ENCODE measurements around the gene TOGARAM2. TPM values are rescaled to one million over a fixed set of nuclear protein-coding genes. Genes with fewer than 3 reads are reported as not detected.

The TOGARAM2 gene
- total and polyA plus RNA-seq, 8 donors: 0.43 to 3.5 (median 0.89) TPM; not detected in 1

- Histone ChIP-seq H3K36me3 (peaks cover 19 to 68% (median 63%) of the 10 kb centered on the region in 4 donors), H3K4me1 (peaks cover 4 to 24% (median 13%) of the 10 kb centered on the region in 4 donors), H3K4me3 (no peak overlapping the region), H3K27ac (no peak overlapping the region), H3K27me3 (no peaks in the 10 kb centered on the region), H3K9me3 (peaks cover 0 to 8% (median 0%) of the 10 kb centered on the region in 4 donors)
- WGBS, 5 donors: 90 to 99% (median 95%) methylated on average over 2 of the region's 2 CpGs
- TF ChIP-seq EP300 (IDR thresholded peaks at IDR 0.05): no peak
- no peak for DNase-seq
- intact Hi-C loops (cut with DNase I; ENCODE audit: low total_unique reads): no loop called here
These were observed 32.9 kb upstream of the TOGARAM2 start for GRCh38 chr2:28948160-28948559.

DNA sequence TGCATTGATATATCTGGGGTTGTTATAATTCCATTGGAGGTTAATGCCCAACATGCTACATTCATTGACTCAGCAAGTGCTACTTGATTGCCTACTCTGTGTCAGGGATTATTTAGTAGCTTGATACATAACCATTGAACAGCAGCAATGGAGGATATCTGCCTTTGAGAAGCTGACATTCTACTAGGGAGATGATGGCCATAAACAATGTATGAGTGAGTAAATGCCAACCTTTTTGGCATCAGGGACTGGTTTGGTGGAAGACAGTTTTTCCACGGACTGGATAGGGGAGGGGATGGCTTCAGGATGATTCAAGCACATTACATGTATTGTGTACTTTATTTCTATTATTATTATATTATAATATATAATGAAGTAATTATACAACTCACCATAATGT lies 31.9 kb upstream of the TOGARAM2 start:
- Histone ChIP-seq H3K4me1 (peaks cover 4 to 24% (median 13%) of the 10 kb centered on the region in 4 donors), H3K27me3 (no peaks in the 10 kb centered on the region), H3K9me3 (peaks cover 0 to 8% (median 0%) of the 10 kb centered on the region in 4 donors), H3K4me3 (no peak overlapping the region), H3K36me3 (peaks cover 10 to 58% (median 54%) of the 10 kb centered on the region in 4 donors), H3K27ac (no peak overlapping the region)
- intact Hi-C loops (cut with DNase I; ENCODE audit: low total_unique reads): no loop called here
- WGBS, 5 donors: 93 to 98% (median 95%) methylated on average over 1 of the region's 1 CpG
- TF ChIP-seq POLR2A (IDR thresholded peaks at IDR 0.05) (no peak), POLR2AphosphoS5 (IDR thresholded peaks at IDR 0.05) (no peak), CTCF (IDR thresholded peaks at IDR 0.05) (no peak), EP300 (IDR thresholded peaks at IDR 0.05) (no peak)
- no peak for DNase-seq

DNA sequence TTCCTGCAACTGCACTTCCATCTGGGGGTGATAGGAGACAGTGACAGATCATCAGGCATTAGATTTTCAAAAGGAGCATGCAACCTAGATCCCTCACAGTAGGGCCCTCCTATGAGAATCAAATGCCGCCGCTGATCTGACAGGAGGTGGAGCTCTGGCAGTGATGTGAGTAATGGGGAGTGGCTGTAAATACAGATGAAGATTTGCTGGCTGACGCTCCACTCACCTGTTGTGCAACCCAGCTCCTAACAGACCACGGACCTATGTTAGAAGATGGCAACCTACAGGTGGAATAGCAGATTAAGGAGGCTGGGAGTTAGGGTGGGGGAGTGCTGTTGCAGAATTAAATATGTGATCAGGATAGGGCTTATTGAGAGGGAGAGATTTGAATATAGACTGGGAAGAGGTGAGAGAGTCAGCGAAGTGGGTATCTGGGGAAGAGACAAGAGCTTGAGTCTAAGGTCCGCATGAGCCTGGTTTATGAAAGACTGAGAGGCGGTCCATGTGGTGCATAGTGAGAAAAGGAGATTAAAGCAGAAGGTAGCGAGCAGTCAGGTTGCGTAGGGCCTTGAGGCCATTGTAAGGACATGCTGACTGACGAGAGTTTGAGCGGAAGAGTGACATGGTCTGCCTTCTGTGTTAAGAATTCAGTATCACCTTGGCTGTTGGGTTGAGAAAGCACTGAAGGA lies 31.3 kb upstream of the TOGARAM2 start:
- no peak overlapping the region for H3K4me3 ChIP-seq
- no peaks in the 10 kb centered on the region for H3K27me3 ChIP-seq
- no peak for DNase-seq
- intact Hi-C loops (cut with DNase I; ENCODE audit: low total_unique reads): no loop called here
- H3K9me3 ChIP-seq: peaks cover 0 to 8% (median 0%) of the 10 kb centered on the region in 4 donors
- H3K36me3 ChIP-seq: peaks cover 5 to 52% (median 49%) of the 10 kb centered on the region in 4 donors
- H3K4me1 ChIP-seq: peaks cover 4 to 24% (median 13%) of the 10 kb centered on the region in 4 donors
- H3K27ac ChIP-seq: no peak overlapping the region
- 87 to 90% (median 89%) methylated on average over 11 of the region's 11 CpGs for WGBS, 5 donors
- no peak for TF ChIP-seq EP300 (IDR thresholded peaks at IDR 0.05)

DNA sequence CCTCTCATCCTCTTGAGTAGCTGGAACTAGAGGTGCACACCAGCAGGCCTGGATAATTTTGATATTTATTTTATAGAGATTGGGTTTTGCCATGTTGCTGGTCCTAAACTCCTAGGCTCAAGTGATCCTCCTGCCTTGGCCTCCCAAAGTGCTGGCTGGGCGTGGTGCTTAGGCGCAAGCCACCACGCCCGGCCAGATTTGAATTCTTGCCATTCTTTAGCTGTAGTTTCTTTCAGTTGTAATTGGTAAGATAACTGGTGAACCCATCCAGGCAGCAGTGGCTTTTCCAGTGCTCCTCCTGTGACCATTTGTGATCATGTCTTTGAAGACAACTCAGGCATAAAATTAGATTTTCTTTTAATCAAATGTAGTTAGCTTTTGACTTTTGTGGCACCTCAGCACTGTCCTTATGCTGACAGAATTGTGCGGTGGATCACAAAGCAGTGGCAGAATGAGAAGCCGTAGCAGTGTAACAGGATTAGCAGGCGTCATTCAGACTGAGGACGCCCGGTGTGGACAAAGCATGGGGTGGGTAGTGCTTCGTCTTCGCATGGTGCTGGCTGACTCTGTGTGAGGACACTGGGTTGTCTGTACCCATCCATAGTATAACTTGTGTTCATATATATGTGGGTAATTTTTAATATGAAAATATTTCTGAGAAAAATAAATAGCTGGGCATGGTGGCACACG lies 30.0 kb upstream of the TOGARAM2 start:
- DNase-seq: no peak
- Histone ChIP-seq H3K27me3 (no peaks in the 10 kb centered on the region), H3K9me3 (peaks cover 0 to 8% (median 0%) of the 10 kb centered on the region in 4 donors), H3K4me1 (peaks cover 4 to 25% (median 15%) of the 10 kb centered on the region in 4 donors), H3K4me3 (no peak overlapping the region), H3K36me3 (peaks cover 4 to 39% (median 36%) of the 10 kb centered on the region in 4 donors), H3K27ac (peak overlapping the region in 4 of 5 donors; percentile 7 to 69 (median 58))
- no peak for TF ChIP-seq POLR2A (IDR thresholded peaks at IDR 0.05)
- no peak for TF ChIP-seq POLR2AphosphoS5 (IDR thresholded peaks at IDR 0.05)
- TF ChIP-seq CTCF (IDR thresholded peaks at IDR 0.05): no peak
- TF ChIP-seq EP300 (IDR thresholded peaks at IDR 0.05): no peak
- WGBS, 5 donors: 93 to 96% (median 95%) methylated on average over 11 to 12 of the region's 12 CpGs
- intact Hi-C loops (cut with DNase I; ENCODE audit: low total_unique reads): no loop called here

DNA sequence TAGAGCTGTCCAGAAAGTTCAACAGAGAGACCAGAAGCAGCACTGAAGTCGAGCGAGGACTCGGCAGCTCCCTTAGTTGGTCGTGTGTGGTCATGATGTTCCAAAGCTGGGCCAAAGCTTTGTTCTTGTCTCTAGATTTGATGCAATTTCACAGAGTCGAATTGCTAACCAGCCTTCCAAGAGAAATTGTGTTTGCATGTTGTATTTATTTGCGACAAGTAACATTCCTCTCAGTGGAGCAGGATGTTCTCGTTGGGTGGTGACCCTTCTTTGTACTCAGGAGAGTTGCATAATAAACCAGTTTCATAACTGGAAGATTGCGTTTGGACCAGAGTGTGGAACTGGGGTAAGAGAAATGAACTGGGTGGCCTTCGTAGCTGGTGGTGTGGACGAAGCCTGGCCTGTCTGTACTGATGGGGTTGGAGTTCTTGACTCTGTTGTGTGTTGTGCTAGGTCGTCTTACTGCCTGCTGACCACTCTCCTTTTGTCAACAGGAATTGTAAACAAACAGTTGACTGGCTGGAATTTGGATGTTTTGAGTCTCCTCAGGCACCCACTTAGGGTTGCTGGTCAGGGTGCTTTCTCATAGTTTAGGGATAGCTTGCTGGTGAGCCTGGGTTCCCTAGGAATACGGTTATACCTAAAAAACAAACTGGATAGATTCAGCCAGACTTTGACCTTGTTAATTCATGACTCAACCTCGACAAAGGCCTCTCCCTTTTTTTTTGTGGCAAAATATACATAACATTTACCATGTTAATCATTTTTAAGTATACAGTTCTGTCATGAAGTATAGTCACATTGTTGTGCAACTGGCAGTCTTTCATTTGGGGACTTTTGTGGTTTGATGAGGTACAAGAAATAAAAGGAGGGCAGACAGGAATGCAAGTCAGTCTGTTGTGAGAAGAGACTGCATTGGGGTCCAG lies 28.9 kb upstream of the TOGARAM2 start:
- Histone ChIP-seq H3K27me3 (no peaks in the 10 kb centered on the region), H3K4me1 (peaks cover 4 to 30% (median 18%) of the 10 kb centered on the region in 4 donors), H3K4me3 (no peak overlapping the region), H3K27ac (peak overlapping the region in 4 of 5 donors; percentile 52 to 69 (median 65)), H3K9me3 (peaks cover 0 to 8% (median 0%) of the 10 kb centered on the region in 4 donors), H3K36me3 (peaks cover 0 to 28% (median 25%) of the 10 kb centered on the region in 4 donors)
- intact Hi-C loops (cut with DNase I; ENCODE audit: low total_unique reads): no loop called here
- DNase-seq: peak in 1 of 2 donors; percentile 39
- TF ChIP-seq CTCF (IDR thresholded peaks at IDR 0.05) (no peak), POLR2AphosphoS5 (IDR thresholded peaks at IDR 0.05) (peak in 2 of 3 donors; percentile 54 to 63)
- 52 to 73% (median 60%) methylated on average over 13 of the region's 13 CpGs for WGBS, 5 donors
